ENCODE data around the gene SOWAHA. TPM values are rescaled to one million over a fixed set of nuclear protein-coding genes. Genes with fewer than 3 reads are reported as not detected.
A peak's percentile ranks its signal among the peaks of the same experiment; 100 is the strongest.

The SOWAHA gene
- total and polyA plus RNA-seq, 2 of the 8 experiments (the other 6 are each of a cell fraction or from before 2014, with no cell fraction given), result 0.09 to 0.11 TPM

DNA sequence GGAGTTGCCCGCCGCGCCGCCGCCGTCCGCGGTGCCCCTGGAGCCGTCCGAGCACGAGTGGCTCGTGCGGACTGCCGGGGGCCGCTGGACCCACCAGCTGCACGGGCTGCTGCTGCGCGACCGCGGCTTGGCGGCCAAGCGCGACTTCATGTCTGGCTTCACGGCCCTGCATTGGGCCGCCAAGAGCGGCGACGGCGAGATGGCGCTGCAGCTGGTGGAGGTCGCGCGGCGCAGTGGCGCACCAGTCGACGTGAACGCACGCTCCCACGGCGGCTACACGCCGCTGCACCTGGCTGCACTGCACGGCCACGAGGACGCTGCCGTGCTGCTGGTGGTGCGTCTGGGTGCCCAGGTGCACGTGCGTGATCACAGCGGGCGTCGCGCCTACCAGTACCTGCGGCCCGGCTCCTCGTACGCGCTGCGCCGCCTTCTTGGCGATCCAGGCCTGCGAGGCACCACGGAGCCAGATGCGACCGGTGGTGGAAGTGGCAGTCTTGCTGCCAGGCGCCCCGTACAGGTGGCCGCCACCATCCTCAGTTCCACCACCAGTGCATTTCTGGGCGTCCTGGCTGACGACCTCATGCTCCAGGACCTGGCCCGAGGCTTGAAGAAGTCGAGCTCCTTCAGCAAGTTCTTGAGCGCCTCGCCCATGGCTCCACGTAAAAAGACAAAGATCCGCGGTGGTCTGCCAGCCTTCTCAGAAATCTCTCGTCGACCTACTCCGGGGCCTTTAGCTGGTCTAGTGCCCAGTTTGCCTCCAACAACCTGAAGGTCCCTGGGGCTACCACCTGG, 1.6 kb downstream of the SOWAHA start (continued):
- TF ChIP-seq, protein P1, sequence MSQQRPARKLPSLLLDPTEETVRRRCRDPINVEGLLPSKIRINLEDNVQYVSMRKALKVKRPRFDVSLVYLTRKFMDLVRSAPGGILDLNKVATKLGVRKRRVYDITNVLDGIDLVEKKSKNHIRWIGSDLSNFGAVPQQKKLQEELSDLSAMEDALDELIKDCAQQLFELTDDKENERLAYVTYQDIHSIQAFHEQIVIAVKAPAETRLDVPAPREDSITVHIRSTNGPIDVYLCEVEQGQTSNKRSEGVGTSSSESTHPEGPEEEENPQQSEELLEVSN (IDR thresholded peaks at IDR 0.05), result peak; percentile 94
- TF ChIP-seq JUN (IDR thresholded peaks at IDR 0.05; ENCODE audit: low read depth, low read length) (no peak), KDM5A (IDR thresholded peaks at IDR 0.05; ENCODE audit: low read length) (no peak), EGR1 (IDR thresholded peaks at IDR 0.05; ENCODE audit: borderline replicate concordance, low read depth, low read length) (no peak)
